H7 (cell line): ENCODE measurements around the gene CEL. TPM values are rescaled to one million over a fixed set of nuclear protein-coding genes. Genes with fewer than 3 reads are reported as not detected.
"Not testable (repeated sequence)": the region's sequence is repeated elsewhere in the genome, so short reads cannot be mapped to it uniquely, and the experiment has no call there.

ENCODE experiments used
- DNase-seq: peaks from one replicate; pipeline ENCODE4 v3.0.0; 2012
- H3K27me3 ChIP-seq: 2 replicates; pipeline ENCODE4 v1.6.0; 2011; ENCODE audit warnings: mild to moderate bottlenecking, low read length; ENCODE audit not compliant: control insufficient read depth, insufficient read depth
- H3K36me3 ChIP-seq: replicated peaks from 2 replicates; pipeline ENCODE4 v1.5.1; 2011; ENCODE audit warnings: low read length; ENCODE audit not compliant: control insufficient read depth, insufficient read depth
- H3K4me3 ChIP-seq: 2 replicates; pipeline ENCODE4 v1.5.1; 2011; ENCODE audit warnings: low read depth, mild to moderate bottlenecking, control low read depth, low read length, moderate library complexity; ENCODE audit not compliant: insufficient read depth
- total RNA-seq: library from RNA; depleted of rRNA; stranded (reverse); fragments of >200 nt; shearing (Covaris generic); gene quantifications from 2 replicates; pipeline ENCODE4 v1.2.3, GENCODE V29; 2014

The CEL gene
- total RNA-seq, 1 experiment from 2014 or later = 0.87 TPM

DNA sequence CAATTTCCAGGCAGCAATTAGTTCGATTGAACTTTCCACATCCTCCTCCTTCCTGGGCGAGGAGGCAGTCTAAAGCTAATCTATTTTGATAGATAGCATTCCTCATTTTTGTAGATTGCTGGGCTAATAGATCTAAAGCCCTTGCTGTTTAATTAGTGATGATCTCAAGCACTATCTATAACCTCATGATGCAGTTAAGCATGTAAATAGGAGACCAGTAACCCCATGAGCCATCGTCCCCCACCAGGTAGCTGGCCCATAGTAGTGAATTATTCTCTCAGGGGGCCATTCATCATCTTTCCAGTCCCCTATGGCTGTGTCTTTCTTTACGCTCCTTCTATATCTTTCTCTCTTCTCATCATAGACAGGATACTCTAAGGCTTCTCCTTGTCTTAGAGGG lies 14.9 kb downstream of the CEL start:
- Histone ChIP-seq H3K4me3 (no peak overlapping the region), H3K27me3 (no peaks in the 10 kb centered on the region), H3K36me3 (no peaks in the 10 kb centered on the region)
- no peak for DNase-seq

DNA sequence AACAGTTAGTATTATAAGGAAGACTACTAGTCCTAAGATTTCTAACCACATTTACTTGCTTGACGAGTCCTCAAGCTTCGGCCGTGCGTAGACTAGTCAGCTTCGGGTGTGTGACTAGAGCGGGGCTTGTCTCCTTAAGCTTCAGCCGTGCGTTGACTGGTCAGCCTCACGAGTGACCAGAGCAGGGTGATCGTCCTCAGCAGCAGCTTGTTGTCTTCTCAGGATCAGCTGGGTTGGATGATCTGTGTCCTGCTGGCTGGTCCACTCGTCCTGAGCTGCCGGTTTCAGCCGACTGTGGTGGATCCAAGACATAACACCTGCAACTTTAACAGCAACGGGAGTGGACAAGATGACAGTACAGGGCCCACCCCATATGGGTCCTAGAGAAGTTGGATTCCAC lies 16.7 kb downstream of the CEL start:
- Histone ChIP-seq H3K36me3 (no peaks in the 10 kb centered on the region), H3K4me3 (no peak overlapping the region), H3K27me3 (no peaks in the 10 kb centered on the region)
- DNase-seq = no peak

DNA sequence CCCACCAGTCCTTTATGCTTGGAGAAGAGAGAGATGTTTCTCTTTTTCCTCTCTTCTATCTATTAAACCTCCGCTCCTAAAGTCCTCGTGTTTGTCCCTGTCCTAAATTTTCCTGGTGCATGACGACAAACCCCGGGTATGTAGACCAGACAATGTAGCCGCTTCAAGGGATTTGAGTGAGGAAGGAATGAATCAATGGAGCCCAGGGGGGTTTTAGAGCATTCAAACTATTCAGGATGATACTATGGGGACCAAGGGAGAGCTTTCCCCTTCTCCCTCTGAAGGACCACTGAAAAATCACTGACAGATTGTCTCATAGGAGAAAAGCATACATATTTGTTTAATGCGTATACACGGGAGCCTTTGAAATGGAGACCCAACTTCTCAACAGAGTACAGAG lies 18.4 kb downstream of the CEL start:
- DNase-seq = no peak

DNA sequence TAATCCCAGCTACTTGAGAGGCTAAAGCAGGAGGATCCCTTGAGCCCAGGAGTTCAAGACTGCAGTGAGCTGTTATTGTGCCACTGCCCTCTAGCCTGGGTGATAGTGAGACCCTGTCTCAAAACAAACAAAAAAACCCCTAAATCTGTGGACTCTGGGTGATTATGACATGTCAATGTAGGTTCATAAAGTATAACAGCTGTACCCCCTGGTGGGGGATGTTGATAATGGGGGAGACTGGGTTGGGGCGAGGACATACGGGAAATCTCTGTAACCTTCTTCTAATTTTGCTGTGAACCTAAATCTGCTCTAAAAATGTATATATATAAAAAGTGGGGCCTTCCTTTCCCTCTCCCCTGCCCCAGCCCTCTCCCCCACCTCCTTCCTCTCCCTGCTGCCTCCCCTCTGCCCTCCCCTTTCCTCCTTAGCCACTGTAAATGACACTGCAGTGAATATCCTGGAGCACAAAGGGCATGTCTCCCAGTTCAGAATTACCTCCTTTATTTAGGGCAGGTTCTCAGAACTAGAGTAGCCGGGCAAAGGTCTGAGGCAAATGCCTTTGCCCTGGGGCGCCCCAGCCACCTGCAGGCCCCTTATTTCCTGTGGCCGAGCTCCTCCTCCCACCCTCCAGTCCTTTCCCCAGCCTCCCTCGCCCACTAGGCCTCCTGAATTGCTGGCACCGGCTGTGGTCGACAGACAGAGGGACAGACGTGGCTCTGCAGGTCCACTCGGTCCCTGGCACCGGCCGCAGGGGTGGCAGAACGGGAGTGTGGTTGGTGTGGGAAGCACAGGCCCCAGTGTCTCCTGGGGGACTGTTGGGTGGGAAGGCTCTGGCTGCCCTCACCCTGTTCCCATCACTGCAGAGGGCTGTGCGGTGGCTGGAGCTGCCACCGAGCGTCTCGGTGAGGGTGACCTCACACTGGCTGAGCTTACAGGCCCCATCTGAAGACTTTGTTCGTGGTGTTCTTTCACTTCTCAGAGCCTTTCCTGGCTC lies 19.3 kb downstream of the CEL start:
- not testable (repeated sequence) for DNase-seq, H3K36me3 ChIP-seq, H3K4me3 ChIP-seq, H3K27me3 ChIP-seq

More for the DNA sequence above, 18.4 kb downstream of the CEL start:
- H3K36me3 ChIP-seq = no peaks in the 10 kb centered on the region
- H3K27me3 ChIP-seq = no peaks in the 10 kb centered on the region
- H3K4me3 ChIP-seq = no peak overlapping the region

DNA sequence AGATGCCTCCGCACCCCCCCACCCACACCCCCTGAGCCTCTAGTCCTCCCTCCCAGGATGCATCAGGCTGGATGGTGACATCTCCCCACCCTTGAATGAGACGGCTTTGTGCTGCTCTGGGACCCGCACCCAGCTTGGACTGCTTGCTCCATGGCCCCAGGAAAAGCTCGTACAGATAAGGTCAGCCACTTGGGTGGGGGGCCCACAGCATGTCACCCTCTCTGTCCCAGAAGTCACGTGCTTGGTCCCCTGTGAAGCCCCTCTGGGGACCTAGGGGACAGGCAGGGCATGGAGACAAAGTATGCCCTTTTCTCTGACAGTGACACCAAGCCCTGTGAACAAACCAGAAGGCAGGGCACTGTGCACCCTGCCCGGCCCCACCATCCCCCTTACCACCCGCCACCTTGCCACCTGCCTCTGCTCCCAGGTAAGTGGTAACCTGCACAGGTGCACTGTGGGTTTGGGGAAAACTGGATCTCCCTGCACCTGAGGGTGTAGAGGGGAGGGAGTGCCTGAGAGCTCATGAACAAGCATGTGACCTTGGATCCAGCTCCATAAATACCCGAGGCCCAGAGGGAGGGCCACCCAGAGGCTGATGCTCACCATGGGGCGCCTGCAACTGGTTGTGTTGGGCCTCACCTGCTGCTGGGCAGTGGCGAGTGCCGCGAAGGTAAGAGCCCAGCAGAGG lies 20.3 kb downstream of the CEL start:
- H3K27me3 ChIP-seq, DNase-seq, H3K4me3 ChIP-seq, H3K36me3 ChIP-seq: not testable (repeated sequence)

DNA sequence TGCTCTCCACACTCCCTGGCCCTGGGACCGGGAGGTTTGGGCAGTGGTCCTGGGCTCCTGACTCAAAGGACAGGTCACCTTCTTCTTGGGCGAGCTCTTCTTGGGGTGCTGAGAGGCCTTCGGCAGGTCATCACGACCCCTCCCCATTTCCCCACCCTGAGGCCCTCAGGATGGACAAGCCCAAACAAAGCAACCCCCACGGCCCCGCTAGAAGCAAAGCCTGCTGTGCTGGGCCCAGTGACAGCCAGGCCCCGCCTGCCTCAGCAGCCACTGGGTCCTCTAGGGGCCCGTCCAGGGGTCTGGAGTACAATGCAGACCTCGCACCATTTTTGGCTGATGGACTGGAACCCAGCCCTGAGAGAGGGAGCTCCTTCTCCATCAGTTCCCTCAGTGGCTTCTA lies 21.9 kb downstream of the CEL start:
- not testable (repeated sequence) for H3K36me3 ChIP-seq, H3K27me3 ChIP-seq, H3K4me3 ChIP-seq, DNase-seq

DNA sequence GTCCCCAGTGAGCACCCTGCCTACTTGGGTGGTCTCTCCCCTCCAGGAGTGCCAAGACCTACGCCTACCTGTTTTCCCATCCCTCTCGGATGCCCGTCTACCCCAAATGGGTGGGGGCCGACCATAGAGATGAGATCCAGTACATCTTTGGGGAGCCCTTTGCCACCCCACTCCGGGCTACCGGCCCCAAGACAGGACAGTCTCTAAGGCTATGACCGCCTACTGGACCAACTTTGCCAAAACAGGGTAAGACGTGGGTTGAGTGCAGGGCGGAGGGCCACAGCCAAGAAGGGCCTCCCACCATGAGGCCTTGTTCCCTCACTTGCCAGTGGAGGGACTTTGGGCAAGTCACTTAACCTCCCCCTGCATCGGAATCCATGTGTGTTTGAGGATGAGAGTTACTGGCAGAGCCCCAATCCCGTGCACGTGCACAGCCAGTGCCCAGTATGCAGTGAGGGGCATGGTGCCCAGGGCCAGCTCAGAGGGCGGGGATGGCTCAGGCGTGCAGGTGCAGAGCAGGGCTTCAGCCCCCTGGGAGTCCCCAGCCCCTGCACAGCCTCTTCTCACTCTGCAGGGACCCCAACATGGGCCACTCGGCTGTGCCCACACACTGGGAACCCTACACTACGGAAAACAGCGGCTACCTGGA lies 24.6 kb downstream of the CEL start:
- not testable (repeated sequence) for H3K4me3 ChIP-seq, H3K27me3 ChIP-seq, H3K36me3 ChIP-seq, DNase-seq

DNA sequence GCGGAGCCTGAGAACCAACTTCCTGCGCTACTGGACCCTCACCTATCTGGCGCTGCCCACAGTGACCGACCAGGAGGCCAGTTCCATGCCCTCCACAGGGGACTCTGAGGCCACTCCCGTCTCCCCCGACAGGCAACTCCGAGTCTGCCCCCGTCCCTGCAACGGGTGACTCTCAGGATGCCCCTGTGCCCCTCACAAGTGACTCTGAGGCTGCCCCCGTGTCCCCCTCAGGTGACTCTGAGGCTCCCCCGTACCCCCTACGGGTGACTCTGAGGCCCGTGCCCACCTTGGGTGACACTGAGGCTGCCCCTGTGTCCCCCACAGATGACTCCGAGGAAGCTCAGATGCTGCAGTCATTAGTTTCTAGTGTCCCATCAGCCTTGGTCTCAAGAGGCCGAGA lies 25.1 kb downstream of the CEL start:
- H3K36me3 ChIP-seq = no peaks in the 10 kb centered on the region
- no peaks in the 10 kb centered on the region for H3K27me3 ChIP-seq
- DNase-seq = no peak
- H3K4me3 ChIP-seq = no peak overlapping the region

DNA sequence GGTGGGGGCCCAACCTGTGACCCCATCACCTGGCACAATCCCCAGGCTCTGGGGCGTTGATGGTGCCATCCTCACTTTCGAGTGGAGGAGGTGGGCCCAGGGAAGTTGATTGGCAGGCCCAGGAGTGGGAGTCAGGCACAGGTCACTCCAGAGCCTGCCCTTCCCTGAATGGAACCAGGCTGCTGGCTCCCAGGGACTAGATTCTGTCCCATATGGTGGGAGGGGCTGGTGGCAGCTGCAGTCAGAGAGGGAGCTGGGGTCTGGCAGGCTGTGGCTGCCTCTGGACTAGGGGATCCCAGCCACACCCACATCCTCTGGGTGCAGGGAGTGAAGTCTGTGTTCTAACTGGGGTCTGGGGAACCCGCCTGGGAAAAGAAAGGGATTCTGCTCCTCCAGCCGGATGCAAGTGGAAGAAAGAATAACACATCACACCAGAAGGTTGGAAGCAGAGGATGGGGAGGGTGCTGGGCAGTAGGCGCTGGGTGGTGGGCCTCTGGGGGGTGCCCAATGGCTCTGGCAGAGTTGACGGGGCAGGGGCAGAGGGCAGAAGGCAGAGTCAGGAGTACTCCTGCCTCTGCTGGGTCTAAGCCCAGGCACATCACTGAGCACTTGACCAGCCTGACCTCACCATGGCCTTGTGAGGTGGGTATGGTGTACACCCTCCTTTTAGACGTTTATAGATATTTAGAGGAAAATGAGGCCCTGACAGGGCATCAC lies 25.8 kb downstream of the CEL start:
- DNase-seq = peak; percentile 49
- no peaks in the 10 kb centered on the region for H3K36me3 ChIP-seq
- H3K27me3 ChIP-seq = no peaks in the 10 kb centered on the region
- no peak overlapping the region for H3K4me3 ChIP-seq

DNA sequence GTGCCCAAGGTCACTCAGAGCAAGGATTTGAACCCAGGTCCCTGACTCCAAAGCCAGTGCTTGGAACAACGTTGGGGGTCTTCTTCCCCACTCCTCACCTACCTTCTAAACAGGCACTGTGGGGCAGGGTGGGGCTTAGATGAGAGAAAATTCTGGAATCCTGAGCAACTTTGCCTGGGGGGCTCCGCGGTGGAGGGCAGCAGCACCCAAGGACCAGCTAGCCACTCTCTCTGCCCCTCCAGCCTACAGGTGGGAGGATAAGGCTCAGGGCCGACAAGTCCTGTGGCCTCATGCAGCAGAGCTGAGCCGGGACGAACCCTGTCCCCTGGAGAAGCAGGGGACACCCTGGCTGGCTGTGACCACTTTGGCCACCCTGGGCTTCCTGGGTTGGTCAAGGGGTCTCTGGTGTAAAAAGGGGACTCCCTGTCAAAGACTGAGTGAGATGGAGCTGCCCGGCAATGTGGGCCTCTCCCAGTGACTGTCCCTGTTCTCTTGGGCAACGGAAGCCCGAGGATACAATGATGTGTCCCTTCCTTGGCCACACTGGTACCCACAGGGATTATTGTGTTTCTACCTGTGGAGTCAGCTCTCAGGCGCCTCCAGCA lies 26.5 kb downstream of the CEL start:
- no peaks in the 10 kb centered on the region for H3K27me3 ChIP-seq
- no peak for DNase-seq
- H3K4me3 ChIP-seq = no peak overlapping the region
- no peaks in the 10 kb centered on the region for H3K36me3 ChIP-seq

DNA sequence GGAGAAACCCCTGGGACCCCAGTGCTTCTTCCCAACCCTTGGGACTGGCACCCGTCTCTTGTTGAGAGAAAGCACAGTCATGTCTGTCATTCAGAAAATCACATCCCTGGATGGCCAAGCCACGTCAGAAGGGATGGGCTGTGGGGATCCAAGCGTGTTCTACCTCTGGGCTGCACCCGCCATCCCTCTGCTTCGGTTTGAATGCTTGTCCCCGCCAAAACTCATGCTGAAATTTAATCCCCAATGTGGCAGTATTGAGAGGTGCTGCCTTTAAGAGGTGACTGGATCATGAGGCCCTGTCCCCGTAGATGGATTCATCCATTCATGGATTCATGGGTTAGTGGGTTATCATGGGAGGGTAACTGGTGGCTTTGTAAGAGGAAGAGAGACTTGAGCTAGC lies 27.0 kb downstream of the CEL start:
- DNase-seq = no peak
- Histone ChIP-seq H3K27me3 (no peaks in the 10 kb centered on the region), H3K36me3 (no peaks in the 10 kb centered on the region), H3K4me3 (no peak overlapping the region)

DNA sequence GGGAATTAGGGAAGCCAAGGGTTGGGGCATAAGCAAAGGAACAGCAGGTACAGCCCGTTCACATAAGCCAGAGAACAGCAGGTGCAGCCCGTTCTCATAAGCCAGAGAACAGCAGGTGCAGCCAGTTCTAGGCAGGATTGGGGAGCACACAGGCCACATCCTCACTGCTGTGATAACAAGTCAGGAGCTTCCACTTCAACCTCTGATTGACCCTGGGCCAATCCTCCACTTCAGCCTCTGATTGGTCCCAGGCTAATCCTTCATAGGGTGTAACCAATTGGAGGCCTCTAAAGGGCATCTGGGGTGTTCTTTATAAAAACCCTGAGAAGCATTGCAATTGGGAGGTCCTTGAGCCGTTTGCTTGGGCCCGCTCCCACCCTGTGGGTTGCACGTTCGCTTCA lies 27.5 kb downstream of the CEL start:
- no peak overlapping the region for H3K4me3 ChIP-seq
- peak; percentile 73 for DNase-seq
- no peaks in the 10 kb centered on the region for H3K36me3 ChIP-seq
- H3K27me3 ChIP-seq = no peaks in the 10 kb centered on the region

DNA sequence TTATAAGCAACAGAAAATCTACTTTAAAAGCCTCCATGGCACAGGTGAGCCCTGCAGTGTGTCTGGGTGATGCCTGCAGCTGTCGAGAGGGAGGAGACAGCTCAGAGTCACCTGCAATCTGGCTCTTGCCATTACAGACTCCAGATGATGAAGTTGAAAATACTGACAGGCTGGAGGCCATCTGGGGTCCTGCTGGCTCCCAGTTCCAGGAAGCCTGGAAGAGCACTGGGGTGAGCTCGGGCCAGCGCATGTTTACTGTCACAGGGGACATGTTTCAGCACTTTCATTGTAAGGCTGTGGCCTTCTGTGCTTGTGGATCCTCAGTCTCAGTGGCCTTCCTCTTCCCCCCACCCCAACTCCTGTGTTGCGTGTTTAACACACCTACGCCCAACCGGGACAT lies 28.4 kb downstream of the CEL start:
- DNase-seq = no peak
- Histone ChIP-seq H3K27me3 (no peaks in the 10 kb centered on the region), H3K36me3 (no peaks in the 10 kb centered on the region), H3K4me3 (no peak overlapping the region)

DNA sequence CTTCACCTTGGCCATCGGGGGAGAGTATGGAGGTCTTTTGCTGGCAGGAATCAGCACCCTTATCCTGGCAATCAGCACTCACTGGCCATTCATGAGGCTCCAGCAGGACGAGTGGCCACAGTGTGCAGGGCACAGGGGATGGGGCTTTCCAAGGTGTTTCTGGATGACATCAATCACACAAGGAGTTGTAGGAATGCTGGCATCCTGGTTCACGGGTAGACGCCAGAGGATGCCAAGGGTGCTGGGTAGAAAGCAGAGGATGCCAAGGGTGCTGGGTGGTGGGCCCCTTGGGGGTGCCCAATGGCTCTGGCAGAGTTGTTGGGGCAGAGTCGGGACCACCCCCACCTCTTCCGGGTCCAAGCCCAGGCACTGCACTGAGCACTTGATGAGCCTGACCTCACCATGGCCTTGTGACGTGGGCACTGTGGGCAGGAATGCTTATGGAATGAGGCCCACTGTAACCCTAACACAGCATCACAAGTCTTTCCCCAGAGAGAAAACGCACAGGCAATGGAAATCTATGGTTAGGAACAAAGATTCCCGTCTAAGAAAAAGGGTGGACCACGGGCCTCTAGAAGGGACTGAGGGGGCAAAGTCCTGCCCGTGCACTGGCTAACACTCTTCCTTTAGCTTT lies 29.1 kb downstream of the CEL start:
- no peak overlapping the region for H3K4me3 ChIP-seq
- no peaks in the 10 kb centered on the region for H3K27me3 ChIP-seq
- no peaks in the 10 kb centered on the region for H3K36me3 ChIP-seq
- DNase-seq = no peak
